SK-N-SH (cell line): Measurements from ENCODE around the gene SLC22A23.

ENCODE experiments used
- EZH2phosphoT487 ChIP-seq: fragments of 200-600 bp; sonication (generic); IDR thresholded peaks from 2 replicates; pipeline ENCODE4 v1.6.1; 2017; ENCODE audit warnings: low read depth, mixed run types, mild to moderate bottlenecking, antibody characterized with exemption, moderate library complexity, borderline replicate concordance
- IRF3 ChIP-seq: fragments of 150-350 bp; IDR thresholded peaks from 2 replicates; pipeline ENCODE4 v1.6.1; 2016; ENCODE audit warnings: mild to moderate bottlenecking, low read depth, low read length
- NFIC ChIP-seq: IDR thresholded peaks from 2 replicates; pipeline ENCODE4 v1.4.0; 2012; ENCODE audit warnings: borderline replicate concordance
- POLR2AphosphoS5 ChIP-seq: IDR thresholded peaks from 2 replicates; pipeline ENCODE4 v1.6.1; 2012; ENCODE audit warnings: low read depth, low read length
- RAD21 ChIP-seq: IDR thresholded peaks from 2 replicates; pipeline ENCODE4 v1.6.1; 2012; ENCODE audit warnings: mild to moderate bottlenecking, low read length
- RFX5 ChIP-seq: IDR thresholded peaks from 2 replicates; pipeline ENCODE4 v1.6.1; 2012; ENCODE audit warnings: mild to moderate bottlenecking, improper control_type of control experiment, low read length
- SIN3A ChIP-seq: IDR thresholded peaks from 2 replicates; pipeline ENCODE4 v1.6.1; 2012; ENCODE audit warnings: low read depth, mild to moderate bottlenecking, low read length, moderate library complexity, borderline replicate concordance
- TAF1 ChIP-seq: IDR thresholded peaks from 2 replicates; pipeline ENCODE4 v1.6.1; 2012; ENCODE audit warnings: low read depth, mild to moderate bottlenecking, low read length, moderate library complexity, borderline replicate concordance
- USF2 ChIP-seq: fragments of 150-350 bp; IDR thresholded peaks from 2 replicates; pipeline ENCODE4 v1.6.1; 2017; ENCODE audit warnings: antibody characterized with exemption, low read length, low read depth, borderline replicate concordance
- YY1 ChIP-seq: IDR thresholded peaks from 2 replicates; pipeline ENCODE4 v1.4.0; 2012; ENCODE audit warnings: low read depth, mild to moderate bottlenecking
- TF ChIP-seq, protein P1 (sequence below): fragments of 200-600 bp; sonication (generic); IDR thresholded peaks from 2 replicates; pipeline ENCODE4 v1.6.1; 2017; ENCODE audit warnings: antibody characterized with exemption, mild to moderate bottlenecking, moderate library complexity
- TF ChIP-seq, protein P2 (sequence below): IDR thresholded peaks from 2 replicates; pipeline ENCODE4; 2012

- TF ChIP-seq, protein P1, sequence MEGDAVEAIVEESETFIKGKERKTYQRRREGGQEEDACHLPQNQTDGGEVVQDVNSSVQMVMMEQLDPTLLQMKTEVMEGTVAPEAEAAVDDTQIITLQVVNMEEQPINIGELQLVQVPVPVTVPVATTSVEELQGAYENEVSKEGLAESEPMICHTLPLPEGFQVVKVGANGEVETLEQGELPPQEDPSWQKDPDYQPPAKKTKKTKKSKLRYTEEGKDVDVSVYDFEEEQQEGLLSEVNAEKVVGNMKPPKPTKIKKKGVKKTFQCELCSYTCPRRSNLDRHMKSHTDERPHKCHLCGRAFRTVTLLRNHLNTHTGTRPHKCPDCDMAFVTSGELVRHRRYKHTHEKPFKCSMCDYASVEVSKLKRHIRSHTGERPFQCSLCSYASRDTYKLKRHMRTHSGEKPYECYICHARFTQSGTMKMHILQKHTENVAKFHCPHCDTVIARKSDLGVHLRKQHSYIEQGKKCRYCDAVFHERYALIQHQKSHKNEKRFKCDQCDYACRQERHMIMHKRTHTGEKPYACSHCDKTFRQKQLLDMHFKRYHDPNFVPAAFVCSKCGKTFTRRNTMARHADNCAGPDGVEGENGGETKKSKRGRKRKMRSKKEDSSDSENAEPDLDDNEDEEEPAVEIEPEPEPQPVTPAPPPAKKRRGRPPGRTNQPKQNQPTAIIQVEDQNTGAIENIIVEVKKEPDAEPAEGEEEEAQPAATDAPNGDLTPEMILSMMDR, result no peak
- TF ChIP-seq POLR2AphosphoS5 (no peak), TAF1 (no peak), NFIC (no peak), RFX5 (no peak), RAD21 (no peak), USF2 (no peak), SIN3A (no peak), IRF3 (no peak), YY1 (no peak), EZH2phosphoT487 (no peak)
- TF ChIP-seq, protein P2, sequence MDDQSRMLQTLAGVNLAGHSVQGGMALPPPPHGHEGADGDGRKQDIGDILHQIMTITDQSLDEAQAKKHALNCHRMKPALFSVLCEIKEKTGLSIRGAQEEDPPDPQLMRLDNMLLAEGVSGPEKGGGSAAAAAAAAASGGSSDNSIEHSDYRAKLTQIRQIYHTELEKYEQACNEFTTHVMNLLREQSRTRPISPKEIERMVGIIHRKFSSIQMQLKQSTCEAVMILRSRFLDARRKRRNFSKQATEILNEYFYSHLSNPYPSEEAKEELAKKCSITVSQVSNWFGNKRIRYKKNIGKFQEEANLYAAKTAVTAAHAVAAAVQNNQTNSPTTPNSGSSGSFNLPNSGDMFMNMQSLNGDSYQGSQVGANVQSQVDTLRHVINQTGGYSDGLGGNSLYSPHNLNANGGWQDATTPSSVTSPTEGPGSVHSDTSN, result no peak
Measured at GRCh38 chr6:3337521-3338350, 119.1 kb downstream of the SLC22A23 start.
